HepG2 (cell line): ENCODE results near the gene RPL19. TPM values are rescaled to one million over a fixed set of nuclear protein-coding genes. Genes with fewer than 3 reads are reported as not detected.

Source experiments
- ATAC-seq: fragments of 200-7000 bp; cut with Tn5 transposase; 3 replicates; pipeline ENCODE4 v1.9.1; 2020; ENCODE audit warnings: mild to moderate bottlenecking, moderate library complexity
- BruUV-seq: library from RNA; stranded (reverse); fragments of 400-500 nt; replicated peaks from 2 replicates; lab custom pipeline; 2021; lab: Mats Ljungman, UMichigan
- CTCF ChIA-PET: fragments of 300-600 bp; formaldehyde crosslinking; extraction: SDS; loops from one replicate; lab custom pipeline; 2021; ENCODE audit warnings: low total read pairs, inconsistent platforms, low intra/inter-chr PET ratio; lab: Yijun Ruan, JAX
- POLR2A ChIA-PET: fragments of 350-600 bp; sonication (Branson Sonifier 250); formaldehyde crosslinking; loops from one replicate; lab custom pipeline; 2020; ENCODE audit warnings: antibody characterized with exemption, inconsistent platforms; lab: Yijun Ruan, JAX
- DNase-seq: peaks from one replicate; pipeline ENCODE4 v3.0.0-alpha.2; 2015; ENCODE audit warnings: low spot score
- FAIRE-seq: peaks from 3 replicates; lab custom pipeline; 2011; peaks lifted over from hg19 to GRCh38; lab: Jason Lieb, UNC
- H2AFZ ChIP-seq: one replicate; pipeline ENCODE4 v1.6.1; 2011; ENCODE audit warnings: low read length, inconsistent platforms
- H3K27ac ChIP-seq: fragments of 300-600 bp; 3 replicates; pipeline ENCODE4 v1.8.0; 2011; ENCODE audit warnings: mixed run types, mild to moderate bottlenecking, mixed read lengths, low read length, inconsistent platforms; ENCODE audit not compliant: insufficient read depth; ENCODE audit errors: extremely low read length
- H3K27me3 ChIP-seq, 2 experiments: fragments of 200-600 bp in 1 of 2; 2 replicates in 1 of 2; 3 replicates in 1 of 2; pipeline versions ENCODE4 v1.6.0 to v1.8.0; 2011; ENCODE audit warnings: low read length in 2 of 2, mild to moderate bottlenecking in 2 of 2, moderate library complexity in 2 of 2, inconsistent platforms in 1 of 2; ENCODE audit not compliant: insufficient read depth in 2 of 2, control insufficient read depth in 1 of 2
- H3K36me3 ChIP-seq, 2 experiments: fragments of 200-600 bp in 1 of 2; replicated peaks in 1 of 2; 2 replicates in 1 of 2; 3 replicates in 1 of 2; pipeline versions ENCODE4 v1.5.1 to v1.8.0; 2011; ENCODE audit warnings: low read length in 2 of 2, inconsistent platforms in 1 of 2; ENCODE audit not compliant: insufficient read depth in 2 of 2, control insufficient read depth in 1 of 2
- H3K4me1 ChIP-seq: 2 replicates; pipeline ENCODE4 v1.5.1; 2012; ENCODE audit warnings: low read length, inconsistent platforms; ENCODE audit not compliant: insufficient read depth
- H3K4me2 ChIP-seq: 2 replicates; pipeline ENCODE4 v1.6.0; 2011; ENCODE audit warnings: low read depth, low read length, inconsistent platforms
- H3K4me3 ChIP-seq, 3 experiments: fragments of 200-600 bp in 1 of 3; sonication (generic), shearing (Covaris generic) in 1 of 3; replicated peaks in 1 of 3; 2 replicates each; pipeline ENCODE4 v1.5.1; 2011 to 2016; ENCODE audit warnings: low read length in 3 of 3, inconsistent platforms in 2 of 3, low read depth in 2 of 3, mild to moderate bottlenecking in 2 of 3, control low read depth in 1 of 3, mixed read lengths in 1 of 3; ENCODE audit not compliant: insufficient read depth in 1 of 3
- H3K79me2 ChIP-seq: one replicate; pipeline ENCODE4 v1.6.1; 2011; ENCODE audit warnings: low read length, inconsistent platforms; ENCODE audit not compliant: insufficient read depth
- H3K9ac ChIP-seq: 2 replicates; pipeline ENCODE4 v1.6.0; 2011; ENCODE audit warnings: mild to moderate bottlenecking, low read depth, low read length, inconsistent platforms; ENCODE audit not compliant: insufficient read depth
- H3K9me3 ChIP-seq: 2 replicates; pipeline ENCODE4 v1.5.1; 2012; ENCODE audit warnings: mild to moderate bottlenecking, low read length
- H4K20me1 ChIP-seq: 2 replicates; pipeline ENCODE4 v1.6.0; 2011; ENCODE audit warnings: inconsistent platforms, mild to moderate bottlenecking, low read length, moderate library complexity; ENCODE audit not compliant: insufficient read depth
- CREB3 ChIP-seq: sonication (generic); formaldehyde crosslinking; IDR thresholded peaks from 2 replicates; pipeline ENCODE4 v1.5.0; 2020; ENCODE audit warnings: missing genetic modification reagents
- GPBP1L1 ChIP-seq: sonication (generic); formaldehyde crosslinking; IDR thresholded peaks from 2 replicates; pipeline ENCODE4 v1.5.0; 2020; ENCODE audit warnings: mild to moderate bottlenecking, missing genetic modification reagents
- KDM5A ChIP-seq: fragments of 200-600 bp; sonication (generic); IDR thresholded peaks from 2 replicates; pipeline ENCODE4 v1.7.0; 2018; ENCODE audit warnings: antibody characterized with exemption, mild to moderate bottlenecking, low read length, borderline replicate concordance
- MED1 ChIP-seq: sonication (generic); formaldehyde crosslinking; IDR thresholded peaks from 2 replicates; pipeline ENCODE4 v1.4.0; 2020; ENCODE audit warnings: missing genetic modification reagents
- SMYD3 ChIP-seq: sonication (generic); formaldehyde crosslinking; IDR thresholded peaks from 2 replicates; pipeline ENCODE4 v1.8.1; 2023; ENCODE audit warnings: mild to moderate bottlenecking, missing genetic modification reagents
- SRSF9 ChIP-seq: fragments of 200-400 bp; formaldehyde crosslinking; IDR thresholded peaks from 2 replicates; pipeline ENCODE4 v1.6.1; 2018; ENCODE audit warnings: borderline replicate concordance, mild to moderate bottlenecking, low read depth, low read length; ENCODE audit not compliant: insufficient read depth, poor library complexity, severe bottlenecking
- TBP ChIP-seq: sonication (generic); formaldehyde crosslinking; IDR thresholded peaks from 2 replicates; pipeline ENCODE4 v1.5.0; 2020; ENCODE audit warnings: missing genetic modification reagents
- ZBTB44 ChIP-seq: sonication (generic); formaldehyde crosslinking; IDR thresholded peaks from 2 replicates; pipeline ENCODE4 v1.4.0; 2020; ENCODE audit warnings: missing genetic modification reagents
- ZHX1 ChIP-seq: sonication (generic); formaldehyde crosslinking; IDR thresholded peaks from 2 replicates; pipeline ENCODE4 v1.8.1; 2022; ENCODE audit warnings: low read depth, mild to moderate bottlenecking, missing genetic modification reagents
- ZNF256 ChIP-seq: sonication (generic); formaldehyde crosslinking; conservative IDR thresholded peaks from 2 replicates; pipeline ENCODE4 v1.4.0; 2020; ENCODE audit warnings: missing genetic modification reagents
- ZNF33A ChIP-seq: sonication (generic); formaldehyde crosslinking; IDR thresholded peaks from 2 replicates; pipeline ENCODE4 v1.5.1; 2020; ENCODE audit warnings: missing genetic modification reagents, mild to moderate bottlenecking, moderate library complexity, borderline replicate concordance
- ZSCAN5A ChIP-seq: sonication (generic); formaldehyde crosslinking; IDR thresholded peaks from 2 replicates; pipeline ENCODE4 v1.8.0; 2022; ENCODE audit warnings: mild to moderate bottlenecking, missing genetic modification reagents, borderline replicate concordance
- WGBS: methylation state at CpG from one replicate; pipeline ENCODE4 v1.1.6; 2017; ENCODE audit warnings: low lambda C conversion rate; 5-methylcytosine and 5-hydroxymethylcytosine counted together
- in situ Hi-C: cut with HindIII; loops from 2 replicates; pipeline ENCODE4 v1.10.0; 2017; ENCODE audit warnings: low pct_unique_long_range_greater_than_20kb; ENCODE audit not compliant: extremely low pct_ligation_motif_present
- intact Hi-C: fragments of 100-400 bp; cut with micrococcal nuclease; formaldehyde crosslinking; loops from one replicate; pipeline ENCODE4 v1.10.0; 2022; ENCODE audit not compliant: unreplicated experiment
- polyA plus RNA-seq, 8 experiments: library from polyadenylated mRNA; depleted of rRNA in 3 of 8; stranded (reverse) in 7 of 8; unstranded in 1 of 8; fragments of >200 nt; fragmentation: Illumina TruSeq in 4 of 8; extraction: Trizol in 4 of 8; gene quantifications; 2 replicates each; pipeline versions ENCODE4 v1.2.1 to v1.2.3, GENCODE V29; 2011 to 2016; ENCODE audit warnings: low read depth in 4 of 8, missing spikeins in 1 of 8, mixed read lengths in 1 of 8; ENCODE audit not compliant: insufficient read depth in 1 of 8
- total RNA-seq, 5 experiments: library from RNA; depleted of rRNA; stranded (reverse); fragments of >200 nt; fragmentation: Illumina TruSeq; extraction: Trizol; gene quantifications; 2 replicates each; pipeline ENCODE4 v1.2.3, GENCODE V29; 2016; ENCODE audit warnings: low read depth in 1 of 5

Gene RPL19
- total and polyA plus RNA-seq, 2 of the 13 experiments (the other 11 are each of a cell fraction or from before 2014, with no cell fraction given): 2,522 to 2,768 TPM

- H3K79me2 ChIP-seq: no peaks in the 10 kb centered on the region
- no peaks in the 10 kb centered on the region for H3K4me1 ChIP-seq
- peaks cover 7% of the 10 kb centered on the region for H4K20me1 ChIP-seq
- in situ Hi-C loops: no loop called here
- H3K36me3 ChIP-seq: peaks cover 14 to 20% of the 10 kb centered on the region in 2 experiments
- ChIA-PET CTCF (interaction anchor here (0.9 to 4.3 kb wide), 2 partner anchors 34 to 37 kb away, joined by 3 to 35 read pairs; no protein-coding TSS in a partner anchor), POLR2A (interaction anchor here (3.0 kb wide), 1 partner anchor 8 kb away, joined by 22 read pairs; the partner anchor contains the start of gene RPL19)
- no peak overlapping the region for H3K4me2 ChIP-seq
- intact Hi-C loops: no loop called here
- TF ChIP-seq KDM5A: no peak
- TF ChIP-seq TBP (CRISPR knock-in tag): no peak
- TF ChIP-seq SRSF9: no peak
- TF ChIP-seq MED1 (CRISPR knock-in tag): no peak
- no peak for TF ChIP-seq ZSCAN5A (CRISPR knock-in tag)
- TF ChIP-seq ZNF256 (CRISPR knock-in tag): no peak
- no peak for TF ChIP-seq ZHX1
- TF ChIP-seq ZNF33A (CRISPR knock-in tag): no peak
- no peak for TF ChIP-seq CREB3 (CRISPR knock-in tag)
- TF ChIP-seq ZBTB44: no peak
- TF ChIP-seq GPBP1L1 (CRISPR knock-in tag): no peak
- TF ChIP-seq SMYD3 (CRISPR knock-in tag): no peak
- H3K27ac ChIP-seq: no peak overlapping the region
- FAIRE-seq (no peak), DNase-seq (no peak), ATAC-seq (peak; percentile 4; the same call in 2 of the 3 replicates)
- H3K27me3 ChIP-seq: peaks cover 13 to 49% of the 10 kb centered on the region in 2 experiments; a peak in 4 of 5 replicates
- BruUV-seq: no TSS peak
- H3K9me3 ChIP-seq: no peaks in the 10 kb centered on the region
- no peak overlapping the region for H3K4me3 ChIP-seq
- 11% methylated on average over 3 of the region's 7 CpGs for WGBS
- no peak overlapping the region for H3K9ac ChIP-seq
- H2AFZ ChIP-seq: no peak overlapping the region
Measured at GRCh38 chr17:39208136-39208535, 8.1 kb downstream of the RPL19 start.
